ENCODE results near the gene DOP1B.

- TF ChIP-seq CTCF (IDR thresholded peaks at IDR 0.05) (no peak), POLR2A (IDR thresholded peaks at IDR 0.05) (no peak)
Measured at GRCh38 chr21:36204980-36205379, 48.4 kb downstream of the DOP1B start.

Measured in lower leg skin (tissue), 3 donors.